AG20443 (cell line): ENCODE results near the gene KCND3.

Experiments
- DNase-seq: peaks from one replicate; pipeline ENCODE4 v3.0.0; 2012; ENCODE audit warnings: low spot score, mixed read lengths

KCND3 gene

GRCh38 chr1:111988377-111988742, 1.1 kb downstream of the KCND3 start:
- no peak for DNase-seq

GRCh38 chr1:111987502-111987901, 2.0 kb downstream of the KCND3 start:
- no peak for DNase-seq

GRCh38 chr1:111983500-111983899, 6.0 kb downstream of the KCND3 start:
- DNase-seq, result no peak

- DNase-seq, result no peak
These were observed 7.0 kb downstream of the KCND3 start for GRCh38 chr1:111982428-111982827.

GRCh38 chr1:111981871-111982270, 7.6 kb downstream of the KCND3 start:
- DNase-seq, result no peak

- no peak for DNase-seq
These were observed 8.4 kb downstream of the KCND3 start for GRCh38 chr1:111981090-111981489.

- DNase-seq, result no peak
These were observed 8.8 kb downstream of the KCND3 start for GRCh38 chr1:111980686-111981085.

- DNase-seq, result no peak
These were observed 10.8 kb downstream of the KCND3 start for GRCh38 chr1:111978695-111979094.

- DNase-seq, result no peak
These were observed 12.1 kb downstream of the KCND3 start for GRCh38 chr1:111977378-111977777.

- no peak for DNase-seq
These were observed 12.6 kb downstream of the KCND3 start for GRCh38 chr1:111976842-111977241.

GRCh38 chr1:111976332-111976731, 13.1 kb downstream of the KCND3 start:
- DNase-seq, result no peak

- DNase-seq, result no peak
These were observed 16.2 kb downstream of the KCND3 start for GRCh38 chr1:111973150-111973790.

GRCh38 chr1:111971396-111971795, 18.1 kb downstream of the KCND3 start:
- no peak for DNase-seq

GRCh38 chr1:111968511-111968910, 21.0 kb downstream of the KCND3 start:
- no peak for DNase-seq

- no peak for DNase-seq
These were observed 21.6 kb downstream of the KCND3 start for GRCh38 chr1:111967886-111968285.

- no peak for DNase-seq
These were observed 22.3 kb downstream of the KCND3 start for GRCh38 chr1:111967067-111967690.

GRCh38 chr1:111965781-111966443, 23.6 kb downstream of the KCND3 start:
- DNase-seq, result no peak

- no peak for DNase-seq
These were observed 25.3 kb downstream of the KCND3 start for GRCh38 chr1:111963985-111964738.

- DNase-seq, result no peak
These were observed 27.5 kb downstream of the KCND3 start for GRCh38 chr1:111961773-111962565.

- no peak for DNase-seq
These were observed 28.5 kb downstream of the KCND3 start for GRCh38 chr1:111961016-111961415.

GRCh38 chr1:111959436-111959835, 30.0 kb downstream of the KCND3 start:
- DNase-seq, result no peak

- no peak for DNase-seq
These were observed 30.6 kb downstream of the KCND3 start for GRCh38 chr1:111958851-111959250.
